ENCODE measurements around the gene FHDC1.

- no peak for TF ChIP-seq L3MBTL2 (conservative IDR thresholded peaks at IDR 0.05)
- TF ChIP-seq BHLHE40 (IDR thresholded peaks at IDR 0.05; ENCODE audit: borderline replicate concordance) = no peak
- no peak for TF ChIP-seq SUZ12 (IDR thresholded peaks at IDR 0.05)
- TF ChIP-seq FOXK2 (IDR thresholded peaks at IDR 0.05) = no peak
- TF ChIP-seq TARDBP (IDR thresholded peaks at IDR 0.05) = no peak
- TF ChIP-seq SP1 (IDR thresholded peaks at IDR 0.05) = no peak
- TF ChIP-seq HDGF (IDR thresholded peaks at IDR 0.05; ENCODE audit: borderline replicate concordance) = no peak
- no peak for TF ChIP-seq FOXA1 (IDR thresholded peaks at IDR 0.05)
- TF ChIP-seq ELF4 (IDR thresholded peaks at IDR 0.05) = no peak
- no peak for TF ChIP-seq ZNF384 (IDR thresholded peaks at IDR 0.05)
- no peak for TF ChIP-seq FOXM1 (IDR thresholded peaks at IDR 0.05; ENCODE audit: borderline replicate concordance)
Observed at GRCh38 chr4:152919826-152920225, 16.3 kb upstream of the FHDC1 start.

All from HEK293T (cell line).